Fibroblast of skin of abdomen (primary cell): ENCODE measurements around the gene AQP7.
A peak's percentile ranks its signal among the peaks of the same experiment; 100 is the strongest.
"Not testable (repeated sequence)": the region's sequence is repeated elsewhere in the genome, so short reads cannot be mapped to it uniquely, and the experiment has no call there.

Experiments used
- DNase-seq: peaks from one replicate; pipeline ENCODE4 v3.0.0-alpha.2; 2013

The AQP7 gene

DNA sequence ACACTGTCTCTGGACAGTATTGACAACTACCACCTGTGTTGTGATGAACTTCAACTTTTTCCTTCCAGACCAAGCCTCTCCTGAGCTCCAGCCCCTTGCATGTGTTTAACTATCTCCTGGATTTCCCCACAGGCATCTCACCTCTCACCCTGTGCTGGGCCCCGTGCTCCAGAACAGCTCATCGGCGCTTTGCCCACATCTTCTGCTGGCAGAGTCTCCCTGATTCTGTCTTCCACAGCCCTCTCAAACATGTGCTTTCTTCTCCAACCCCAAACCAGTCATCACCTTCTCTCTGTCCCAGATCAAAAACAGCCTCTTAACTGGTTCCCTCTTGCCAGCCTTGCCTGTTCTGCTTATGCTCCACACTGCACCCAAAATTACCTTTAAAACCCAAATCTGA, 8.4 kb downstream of the AQP7 start:
- DNase-seq = not testable (repeated sequence)

DNA sequence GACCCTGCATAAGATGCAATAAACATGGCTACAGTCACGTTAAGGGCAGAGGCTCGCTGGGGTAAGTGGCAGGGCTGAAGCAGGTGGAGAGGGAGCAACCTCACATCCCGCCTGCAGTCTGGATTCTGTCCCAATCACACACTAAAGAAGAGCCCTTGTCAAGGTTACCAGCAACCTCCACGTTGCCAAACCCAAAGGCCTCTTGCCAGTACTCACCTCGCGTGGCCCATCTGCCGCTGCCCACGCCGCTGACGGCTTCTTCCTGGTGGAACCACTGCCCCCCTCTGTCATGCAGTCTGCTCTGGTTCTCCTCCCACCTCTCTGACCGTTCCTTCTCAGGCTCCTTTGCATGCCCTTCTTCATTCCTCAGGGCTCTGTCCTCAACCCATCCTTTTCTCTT, 8.8 kb downstream of the AQP7 start:
- DNase-seq = no peak

DNA sequence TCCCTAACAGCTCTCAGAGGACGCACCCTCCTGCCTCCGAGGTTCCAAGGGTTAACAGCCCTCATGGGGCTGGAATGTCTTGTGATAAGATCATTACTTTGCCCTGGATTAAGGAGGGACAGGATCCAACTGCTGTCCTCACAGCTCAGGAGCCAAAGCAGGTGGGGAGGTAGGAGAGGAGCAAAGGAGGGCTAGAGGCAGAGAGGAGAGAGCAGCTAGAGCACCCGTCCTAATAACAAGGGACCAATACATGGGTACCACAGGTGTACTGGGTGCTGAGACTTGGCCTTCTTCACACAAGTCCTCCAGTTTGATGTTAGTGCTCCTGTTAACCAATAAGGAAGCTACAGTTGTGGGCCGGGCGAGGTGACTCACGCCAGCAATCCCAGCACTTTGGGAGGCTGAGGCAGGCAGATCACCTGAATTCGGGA, 9.8 kb downstream of the AQP7 start:
- DNase-seq = not testable (repeated sequence)

DNA sequence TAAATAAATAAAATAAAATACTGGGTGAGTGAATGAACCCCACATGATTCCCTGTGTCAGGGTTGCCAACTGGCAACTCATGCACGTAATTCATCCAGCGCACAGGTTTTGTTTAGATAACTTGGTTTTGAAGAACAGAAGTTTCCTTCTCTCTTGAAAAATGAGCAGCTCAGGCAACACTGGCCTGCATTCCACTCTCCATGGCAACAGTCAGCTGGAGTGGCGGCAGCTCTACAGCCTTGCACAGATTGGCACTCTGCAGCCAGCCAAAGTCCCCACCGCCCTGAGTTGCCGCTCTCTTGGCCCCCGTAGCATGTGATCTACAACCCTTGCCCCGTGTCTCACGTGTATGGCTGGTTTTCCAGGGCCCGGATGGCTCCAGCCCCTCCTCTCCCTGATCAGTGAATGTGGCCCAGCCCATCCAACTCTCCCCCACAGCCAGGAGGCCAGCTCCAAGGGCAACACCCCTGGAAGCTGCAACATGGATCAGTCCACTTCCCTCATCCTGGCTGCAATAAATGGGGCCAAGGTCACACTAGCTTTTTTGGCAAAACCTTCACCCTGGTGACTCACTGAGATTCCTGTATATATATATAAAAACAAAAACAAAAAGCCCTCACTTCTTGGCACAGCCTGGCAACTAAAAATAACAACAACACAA, 11.1 kb downstream of the AQP7 start:
- DNase-seq = peak; percentile 73

DNA sequence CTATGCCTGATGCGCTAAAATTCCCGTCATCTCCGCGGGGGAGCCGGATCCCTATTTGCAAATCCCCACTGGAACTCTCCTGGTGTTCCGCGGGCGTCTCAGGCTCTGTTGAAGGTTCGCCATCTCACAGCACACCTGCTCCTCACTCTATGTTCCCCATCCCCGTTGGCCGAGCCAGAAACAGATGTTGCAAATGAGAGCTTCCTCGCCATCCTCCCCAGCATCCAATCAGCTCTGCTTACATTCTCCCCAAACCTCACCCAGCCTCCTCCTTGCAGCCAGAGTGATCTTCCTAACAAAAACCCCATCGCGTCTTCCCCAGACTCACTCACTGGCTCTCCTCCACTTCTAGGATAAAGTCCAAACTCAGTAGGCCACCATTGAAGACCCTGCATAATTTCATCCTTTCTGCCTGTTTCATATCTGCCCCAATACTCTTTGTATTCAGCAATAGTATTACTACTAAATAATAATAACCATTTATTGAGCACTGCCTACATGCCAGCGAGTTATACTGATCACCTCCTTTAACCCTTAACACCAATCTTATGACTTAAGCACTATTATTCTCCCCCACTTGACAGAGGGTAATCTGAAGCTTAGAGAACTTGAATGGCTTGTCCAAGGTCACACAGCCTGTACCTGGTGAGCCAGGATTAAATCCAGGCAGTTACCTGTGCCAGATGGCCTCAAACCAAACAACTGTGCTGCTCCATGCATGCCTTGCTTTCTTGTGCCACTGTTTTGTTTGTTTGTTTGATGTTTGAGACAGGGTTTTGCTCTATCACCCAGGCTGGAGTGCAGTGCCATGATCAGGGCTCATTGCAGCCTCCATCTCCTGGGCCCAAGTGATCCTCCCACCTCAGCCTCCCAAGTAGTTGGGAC, 14.0 kb downstream of the AQP7 start:
- DNase-seq = no peak

DNA sequence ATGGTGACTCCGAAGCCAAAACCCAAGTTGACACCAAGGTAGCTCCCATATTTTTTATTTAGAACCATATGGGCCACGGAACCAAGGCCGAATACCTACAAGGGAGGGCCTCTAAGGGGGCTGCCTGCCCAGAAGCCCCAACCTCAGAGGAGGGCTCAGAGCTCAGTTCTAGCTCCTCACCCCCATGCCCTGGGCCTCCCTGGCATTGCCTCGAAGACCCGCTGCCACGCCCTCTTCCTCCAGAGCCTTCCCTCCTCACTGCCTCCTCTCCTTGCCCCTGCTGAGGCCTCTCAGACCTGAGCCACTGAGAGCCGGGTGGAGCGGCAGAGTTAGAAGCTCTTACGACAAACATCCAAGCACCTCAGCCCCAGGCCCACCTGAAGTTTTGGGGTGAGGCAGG, 15.4 kb downstream of the AQP7 start:
- DNase-seq = not testable (repeated sequence)

DNA sequence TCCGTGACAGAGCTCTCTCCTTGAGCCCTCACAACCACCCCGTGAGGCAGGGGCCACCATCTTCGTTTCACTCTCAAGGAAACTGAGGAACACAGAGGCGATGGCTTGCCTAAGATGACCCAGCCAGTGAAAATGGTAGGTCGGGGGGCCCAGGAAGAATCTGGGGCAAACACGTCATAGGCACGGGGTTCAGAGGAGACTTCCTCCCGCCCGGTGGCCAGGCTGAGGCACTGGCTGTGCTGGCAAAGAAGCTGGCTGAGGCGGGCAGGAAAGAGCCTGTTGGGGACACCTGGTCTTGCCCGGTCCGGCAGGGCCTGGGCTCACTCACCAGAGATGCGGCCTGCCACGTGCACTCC, 15.7 kb downstream of the AQP7 start:
- DNase-seq = not testable (repeated sequence)

DNA sequence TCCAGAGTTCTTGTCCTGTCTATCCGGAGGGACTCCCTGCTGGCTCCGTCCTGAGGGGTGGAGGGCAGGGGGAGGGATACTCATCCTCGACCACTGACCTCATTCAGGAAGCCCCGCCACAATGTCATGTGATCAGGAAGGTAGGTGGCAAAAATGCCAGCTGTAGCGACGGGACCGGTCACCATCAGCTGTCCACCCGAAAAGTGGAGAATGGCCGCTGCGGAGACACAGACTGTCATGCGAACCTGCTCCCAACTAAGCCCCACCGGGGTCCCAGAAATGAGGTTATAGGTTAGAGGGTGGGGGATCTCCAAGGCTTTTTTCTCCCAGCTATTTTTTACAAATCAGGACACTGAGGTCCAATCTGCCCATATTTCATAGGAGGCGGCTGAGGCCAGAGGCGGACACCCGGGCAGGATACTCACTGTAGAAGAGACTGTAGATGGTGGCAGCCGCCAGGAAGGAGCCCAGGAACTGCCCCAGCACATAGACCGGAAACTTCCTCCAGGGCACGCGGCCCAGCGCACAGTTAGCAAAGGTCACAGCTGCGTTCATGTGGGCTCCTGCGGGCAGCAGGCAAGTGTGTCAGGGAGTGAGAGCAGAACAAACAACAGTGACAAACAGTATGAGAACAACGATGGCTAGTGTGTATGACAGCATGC, 16.3 kb downstream of the AQP7 start:
- DNase-seq = not testable (repeated sequence)

DNA sequence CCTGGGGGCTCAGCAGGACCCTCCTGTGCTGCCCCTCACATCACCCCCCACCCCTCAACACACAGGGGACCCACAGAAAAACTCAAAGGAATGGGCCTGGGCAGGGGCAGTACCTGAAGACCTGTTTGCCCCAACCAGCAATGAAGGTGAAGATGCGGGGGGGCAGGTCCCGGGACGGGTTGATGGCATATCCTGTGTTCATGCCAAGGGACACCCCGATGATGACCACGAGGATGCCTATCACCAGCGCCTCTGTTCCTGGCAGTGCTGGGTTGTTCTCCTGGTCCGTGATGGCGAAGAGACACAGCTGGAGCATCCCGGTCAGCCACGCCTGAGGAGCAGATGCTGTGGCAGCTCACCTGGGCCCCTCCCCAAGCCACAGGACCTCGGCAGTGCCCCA, 16.8 kb downstream of the AQP7 start:
- DNase-seq = not testable (repeated sequence)

DNA sequence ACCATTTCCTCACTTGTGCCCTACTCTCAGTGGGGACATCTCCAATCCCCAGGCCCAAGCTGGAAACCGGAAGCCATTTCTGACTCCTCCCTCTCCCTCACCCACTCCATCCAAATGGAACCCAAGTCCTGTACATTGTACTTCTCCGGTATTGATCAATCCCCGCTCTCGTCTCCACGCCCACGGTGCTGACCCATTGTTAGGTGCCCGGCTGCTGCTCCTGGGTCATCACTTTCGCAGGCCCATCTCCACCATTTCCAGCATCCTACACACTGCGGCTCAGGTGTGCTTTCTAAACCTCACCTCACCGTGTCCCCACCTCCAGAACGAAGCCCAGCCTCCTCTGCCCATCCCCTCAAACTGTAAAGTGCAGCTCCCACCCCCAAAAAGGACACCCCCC, 19.0 kb downstream of the AQP7 start:
- DNase-seq = not testable (repeated sequence)

DNA sequence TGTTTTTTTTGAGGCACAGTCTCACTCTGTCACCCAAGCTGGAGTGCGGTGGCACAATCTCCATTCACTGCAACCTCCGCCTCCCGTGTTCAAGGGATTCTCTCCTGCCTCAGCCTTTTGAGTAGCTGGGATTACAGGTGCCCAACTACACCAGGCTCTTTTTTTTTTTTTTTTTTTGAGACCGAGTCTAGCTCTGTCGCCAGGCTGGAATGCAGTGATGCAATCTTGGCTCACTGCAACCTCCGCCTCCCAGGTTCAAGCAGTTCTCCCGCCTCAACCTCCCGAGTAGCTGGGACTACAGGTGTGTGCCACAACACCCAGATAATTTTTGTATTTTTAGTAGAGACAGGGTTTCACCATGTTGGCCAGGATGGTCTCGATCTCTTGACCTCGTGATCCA, 20.0 kb downstream of the AQP7 start:
- not testable (repeated sequence) for DNase-seq

DNA sequence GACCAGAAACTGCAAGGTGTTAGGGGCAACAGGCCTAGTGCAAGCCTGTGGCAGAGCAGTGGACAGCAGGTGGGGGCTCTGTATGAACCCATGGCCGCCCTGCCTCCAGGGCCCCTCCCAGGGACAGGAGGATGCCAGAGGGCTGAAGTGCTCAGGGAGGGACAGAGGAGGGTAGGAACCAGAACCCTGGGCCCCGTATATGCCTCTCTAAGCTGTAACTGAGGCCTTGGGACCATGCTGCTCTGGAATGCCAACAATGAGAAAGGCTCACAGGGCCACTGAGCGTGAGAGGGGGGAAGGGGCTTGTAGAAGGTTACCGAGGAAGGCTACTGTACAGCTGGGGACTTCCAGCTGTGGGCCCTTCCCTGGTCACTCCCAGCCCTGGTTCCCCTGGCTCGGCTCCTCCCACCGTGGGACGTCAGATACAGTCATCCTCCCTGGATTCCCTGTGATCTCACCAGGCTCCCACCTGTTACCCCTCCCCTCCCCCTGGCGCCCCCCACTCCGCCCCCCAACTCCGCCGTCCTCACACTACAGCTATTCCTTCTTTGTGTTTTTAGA, 21.1 kb downstream of the AQP7 start:
- no peak for DNase-seq

DNA sequence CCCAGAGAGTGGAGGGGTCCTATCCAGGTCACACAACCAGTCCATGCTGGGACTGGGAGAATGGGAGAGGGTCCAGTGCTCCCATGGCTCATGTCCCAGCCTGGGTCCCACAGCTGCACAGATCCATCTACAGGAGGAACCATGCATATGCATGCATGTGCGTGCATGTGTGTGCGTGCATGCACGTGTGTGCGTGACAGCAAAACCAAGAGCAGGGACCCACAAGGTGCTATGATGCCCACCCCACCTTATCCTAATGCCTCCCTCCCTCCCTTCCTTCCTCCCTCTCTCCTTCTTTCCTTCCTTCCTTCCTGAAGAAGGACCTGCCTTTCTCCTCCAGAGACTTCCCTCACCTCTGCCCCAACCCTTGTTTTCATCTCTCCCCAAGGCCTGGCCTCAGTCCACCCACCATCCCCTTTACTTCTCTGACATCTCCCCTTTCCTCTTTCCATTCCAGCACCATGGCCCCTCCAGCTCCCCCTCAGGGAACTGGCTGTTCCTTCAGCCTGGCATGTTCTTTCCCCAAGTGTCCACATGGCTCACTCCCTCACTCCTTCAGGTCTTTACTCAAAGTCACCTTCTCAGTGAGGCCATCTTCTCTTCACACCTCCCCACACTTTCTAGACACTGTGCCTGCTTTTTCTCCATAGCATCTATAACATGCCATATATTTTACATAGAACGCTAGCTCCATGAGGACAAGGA, 21.8 kb downstream of the AQP7 start:
- no peak for DNase-seq

DNA sequence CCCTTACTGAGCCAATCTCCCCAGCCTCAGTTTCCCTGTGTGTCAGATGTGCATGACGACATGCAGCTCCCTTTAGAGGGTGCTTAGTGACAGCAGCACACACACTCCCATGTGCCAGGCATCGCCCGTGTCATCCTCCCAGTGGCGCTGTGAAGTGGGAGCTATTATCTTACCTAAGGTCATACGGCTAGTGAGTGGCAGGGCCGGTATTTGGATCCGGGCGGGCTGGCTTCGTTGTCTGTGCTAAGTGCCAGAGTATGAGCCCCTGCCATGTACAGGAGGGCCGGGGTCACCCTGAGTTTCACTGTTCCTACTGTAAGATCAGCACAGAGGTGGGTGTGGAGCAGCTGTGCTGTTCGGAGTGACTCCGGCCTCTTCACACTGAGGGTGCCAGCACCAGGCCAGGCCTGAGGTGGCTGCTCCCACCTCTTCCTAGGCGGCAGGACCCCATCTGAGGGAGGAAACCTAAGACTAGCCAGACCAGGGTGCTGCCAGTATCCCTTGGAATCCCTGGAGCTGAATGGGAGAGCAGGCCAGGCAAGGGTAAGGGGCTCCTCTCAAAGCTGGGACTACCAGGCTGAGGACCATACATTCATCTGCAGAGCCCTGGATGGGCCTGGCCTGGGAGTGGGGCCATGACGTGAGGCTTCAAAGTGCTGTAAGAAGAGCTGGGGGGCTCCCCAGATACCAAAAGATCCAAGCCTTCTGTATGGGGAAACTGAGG, 22.5 kb downstream of the AQP7 start:
- DNase-seq = no peak

DNA sequence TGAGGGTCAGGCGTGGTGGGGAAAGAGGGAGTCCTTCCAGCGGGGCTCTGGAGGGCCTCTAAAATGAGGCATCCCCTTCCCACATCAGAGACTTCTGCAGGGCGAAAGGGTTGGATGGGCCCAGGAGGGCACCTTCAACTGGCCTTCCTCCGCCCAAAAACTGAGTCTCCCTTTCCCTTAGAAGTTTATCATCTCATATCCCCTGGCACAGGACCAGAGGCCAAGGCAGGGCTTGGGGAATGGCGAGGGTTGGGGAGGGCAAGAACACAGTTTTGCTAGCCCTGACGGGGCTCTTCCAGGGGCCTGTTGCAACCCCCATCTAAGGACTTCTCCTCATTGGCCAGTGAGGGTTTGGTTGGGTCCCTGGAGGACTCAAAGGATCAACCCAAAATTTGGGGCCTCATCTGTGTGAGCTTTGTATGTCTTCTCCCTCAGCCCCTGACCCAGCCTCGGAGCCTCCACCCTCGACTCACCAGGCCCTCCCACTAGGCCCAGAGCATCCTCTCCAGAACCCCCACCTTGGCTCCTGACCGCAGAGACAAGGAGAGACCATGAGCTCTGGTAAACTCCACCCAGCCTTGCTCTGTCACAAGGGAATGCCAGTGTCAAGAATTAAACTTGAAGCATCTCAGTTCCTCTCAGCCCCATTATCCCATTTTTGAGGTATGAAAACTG, 24.1 kb downstream of the AQP7 start:
- DNase-seq = no peak

DNA sequence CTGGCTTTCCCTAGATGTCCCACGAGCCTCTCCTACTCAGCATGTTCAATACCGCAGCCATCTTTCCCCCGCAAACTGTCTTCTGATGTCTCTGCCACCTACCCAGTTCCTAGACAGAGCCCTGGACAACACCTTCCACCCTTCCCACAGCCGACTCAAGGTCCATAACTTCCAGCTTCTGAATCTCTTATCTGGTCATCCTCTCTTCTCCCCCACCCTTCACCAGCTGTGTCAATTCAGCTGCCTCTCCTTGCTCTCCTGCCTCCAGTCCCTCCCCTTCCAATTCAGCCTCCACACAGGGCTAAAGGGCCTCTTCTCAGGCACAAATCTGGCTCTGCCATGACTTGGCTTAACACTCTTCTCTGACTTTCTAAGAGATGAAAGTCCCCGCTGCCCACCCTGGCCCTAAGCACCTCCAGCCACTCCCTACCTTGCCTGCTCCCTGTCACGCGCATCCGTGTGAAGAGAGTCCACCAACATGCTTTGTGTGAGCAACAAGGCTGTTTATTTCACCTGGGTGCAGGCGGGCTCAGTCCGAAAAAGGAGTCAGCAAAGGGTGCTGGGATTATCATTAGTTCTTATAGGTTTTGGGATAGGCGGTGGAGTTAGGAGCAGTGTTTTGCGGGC, 25.2 kb downstream of the AQP7 start:
- no peak for DNase-seq

DNA sequence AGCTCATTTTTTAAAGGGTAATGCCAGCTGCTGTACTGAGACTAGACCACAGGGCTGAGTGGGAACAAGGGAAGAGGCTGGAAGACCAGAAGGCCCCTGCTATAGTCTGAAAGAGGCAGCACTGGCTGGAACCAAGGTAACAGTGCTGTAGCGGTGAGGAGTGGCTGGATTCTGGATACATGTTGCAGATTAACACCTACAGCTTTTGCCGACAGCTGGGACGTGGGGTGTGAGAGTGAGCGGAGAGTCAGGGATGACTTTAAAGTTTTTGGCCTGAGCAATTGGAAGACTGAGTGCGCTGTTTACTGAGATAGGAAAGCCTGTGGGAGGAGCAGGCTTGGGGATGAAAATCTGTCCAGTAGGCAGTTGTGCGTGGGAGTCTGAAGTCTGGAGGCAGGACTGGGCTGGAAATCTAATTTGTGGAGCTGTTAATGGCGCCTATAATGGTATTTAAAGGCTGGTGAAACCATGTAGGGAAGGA, 26.5 kb downstream of the AQP7 start:
- no peak for DNase-seq

DNA sequence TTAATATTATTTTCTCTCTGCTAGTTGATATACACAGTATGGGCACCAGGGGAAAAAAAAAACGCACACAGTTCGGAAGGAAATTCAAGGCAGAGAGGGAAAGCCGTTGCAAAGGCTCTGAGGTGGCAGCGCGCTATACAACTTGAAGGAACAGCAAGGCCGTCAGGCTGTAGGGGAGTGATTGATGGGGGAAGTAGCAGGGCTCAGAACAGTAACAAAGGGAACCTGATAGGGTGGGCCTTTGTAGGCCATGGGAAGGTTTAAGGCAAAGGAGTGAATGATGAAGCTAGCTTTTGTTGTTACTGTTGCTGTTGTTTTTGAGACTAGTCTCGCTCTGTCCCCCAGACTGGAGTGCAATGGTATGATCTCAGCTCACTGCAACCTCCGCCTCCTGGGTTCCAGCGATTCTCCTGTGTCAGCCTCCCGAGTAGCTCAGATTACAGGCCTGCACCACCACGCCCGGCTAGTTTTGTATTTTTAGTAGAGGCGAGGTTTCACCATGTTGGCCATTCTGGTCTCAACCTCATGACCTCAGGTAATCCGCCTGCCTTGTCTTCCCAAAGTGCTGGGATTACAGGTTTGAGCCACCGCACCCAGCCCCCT, 27.0 kb downstream of the AQP7 start:
- no peak for DNase-seq

DNA sequence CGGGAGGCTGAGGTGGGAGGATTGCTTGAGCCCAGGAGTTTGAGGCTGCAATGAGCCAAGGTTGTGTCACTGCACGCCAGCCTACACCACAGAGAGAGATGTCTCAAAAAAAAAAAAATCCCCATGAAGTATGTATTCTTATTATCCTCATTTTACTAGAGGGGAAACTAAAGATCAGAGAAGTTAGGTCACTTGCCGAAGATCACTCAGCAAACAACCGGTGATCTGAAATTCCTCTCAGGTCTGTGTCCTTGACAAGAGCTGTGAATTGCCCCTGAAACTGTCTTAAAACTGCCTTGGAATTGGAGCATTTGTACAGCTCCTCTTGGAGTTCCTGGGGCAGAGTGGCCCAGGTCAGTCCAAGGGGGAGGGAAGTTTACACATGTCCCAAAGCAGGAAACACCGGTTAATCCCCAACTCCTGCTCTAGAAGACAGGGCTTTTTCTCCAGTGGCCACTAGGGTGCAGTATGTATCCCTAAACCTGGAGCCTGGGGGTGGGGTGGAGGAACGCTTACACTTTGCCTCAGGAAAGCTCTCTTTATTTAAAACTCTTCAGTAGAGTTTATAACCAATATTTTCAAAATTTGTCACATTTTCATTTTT, 27.6 kb downstream of the AQP7 start:
- peak; percentile 66 for DNase-seq

DNA sequence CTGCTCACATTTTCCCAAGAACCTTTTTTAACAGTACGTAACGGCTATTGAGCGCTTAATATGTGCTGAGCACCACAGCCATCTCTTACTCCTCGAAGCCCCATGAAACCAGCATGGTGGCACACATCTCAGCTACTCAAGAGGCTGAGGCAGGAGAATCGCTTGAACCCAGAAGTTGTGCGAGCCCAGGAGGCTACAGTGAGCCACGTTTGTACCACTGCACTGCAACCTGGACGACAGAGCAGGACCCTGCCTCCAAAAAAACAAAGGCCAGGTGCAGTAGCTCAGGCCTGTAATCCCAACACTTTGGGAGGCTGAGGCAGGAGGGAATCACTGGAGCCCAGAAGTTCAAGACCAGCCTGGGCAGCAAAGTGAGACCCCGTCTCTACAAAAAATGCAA, 28.2 kb downstream of the AQP7 start:
- no peak for DNase-seq
